Hindlimb muscle (tissue), 1 donor: ENCODE data around the gene KIF26B. TPM values are rescaled to one million over a fixed set of nuclear protein-coding genes. Genes with fewer than 3 reads are reported as not detected.

Source experiments
- DNase-seq: peaks from one replicate; pipeline ENCODE4 v3.0.0-alpha.2; 2013
- polyA plus RNA-seq: library from polyadenylated mRNA; unstranded; fragments of 120-200 nt; gene quantifications from one replicate; pipeline ENCODE4 v1.2.1, GENCODE V29; 2013; ENCODE audit not compliant: insufficient read length

The KIF26B gene
- polyA plus RNA-seq, 1 donor, result 0.99 TPM

DNA sequence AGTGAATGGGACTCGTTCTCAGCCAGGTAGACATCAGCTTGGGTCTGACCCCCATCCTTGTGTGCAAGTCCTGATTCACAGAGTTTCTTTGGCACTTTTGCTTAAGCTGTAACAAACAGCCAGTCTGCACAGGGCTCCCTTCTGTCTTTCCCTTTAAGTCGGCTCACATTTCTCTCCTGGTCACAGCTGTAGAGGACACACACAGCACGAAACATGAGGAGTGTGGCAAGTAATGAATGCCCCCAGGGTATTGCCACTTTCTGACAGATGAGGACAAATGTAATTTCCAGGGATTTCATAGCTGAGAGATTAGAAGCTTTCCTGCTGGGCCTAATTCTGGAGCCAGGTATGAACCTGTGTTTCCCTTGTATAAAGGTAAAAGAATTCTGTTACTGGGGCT, 423.5 kb downstream of the KIF26B start:
- DNase-seq, result no peak

DNA sequence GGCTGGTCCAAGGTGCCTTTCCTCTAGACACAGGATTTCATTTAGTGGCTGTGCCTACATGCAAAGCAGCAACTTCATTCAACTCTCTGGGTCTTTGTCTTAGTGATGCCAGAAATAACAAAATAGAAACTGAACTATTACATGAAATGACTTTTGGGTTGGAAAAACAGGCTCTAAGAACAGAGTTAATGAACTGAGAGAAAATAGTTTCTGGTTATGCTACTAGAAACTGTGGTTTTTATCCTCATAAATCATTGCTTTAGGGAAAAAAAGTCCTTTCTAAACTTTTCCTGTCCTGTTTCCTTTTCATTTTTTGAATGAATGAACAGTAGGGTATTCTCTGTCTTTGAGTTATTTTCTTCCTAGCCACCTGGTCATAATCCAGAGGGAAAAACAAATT, 424.0 kb downstream of the KIF26B start:
- no peak for DNase-seq

DNA sequence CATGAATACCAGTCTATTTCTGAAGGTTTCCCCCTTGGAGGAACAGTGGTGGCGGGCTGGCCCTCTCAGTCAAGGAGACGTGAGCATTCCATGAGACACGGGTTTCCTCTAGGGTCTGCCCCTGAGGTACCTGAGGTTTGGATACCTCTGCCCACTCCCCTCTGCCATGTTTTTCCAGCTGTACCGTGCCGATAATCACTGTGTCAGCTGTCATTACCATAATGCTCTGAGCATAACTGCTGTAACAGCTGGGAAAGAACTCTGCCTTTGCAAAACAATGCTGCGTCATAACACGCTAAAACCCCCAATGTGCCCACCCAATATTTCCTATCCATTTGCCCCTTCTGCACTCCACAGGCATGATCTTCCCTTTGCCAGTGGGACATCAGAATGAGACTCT, 425.1 kb downstream of the KIF26B start:
- DNase-seq, result no peak

DNA sequence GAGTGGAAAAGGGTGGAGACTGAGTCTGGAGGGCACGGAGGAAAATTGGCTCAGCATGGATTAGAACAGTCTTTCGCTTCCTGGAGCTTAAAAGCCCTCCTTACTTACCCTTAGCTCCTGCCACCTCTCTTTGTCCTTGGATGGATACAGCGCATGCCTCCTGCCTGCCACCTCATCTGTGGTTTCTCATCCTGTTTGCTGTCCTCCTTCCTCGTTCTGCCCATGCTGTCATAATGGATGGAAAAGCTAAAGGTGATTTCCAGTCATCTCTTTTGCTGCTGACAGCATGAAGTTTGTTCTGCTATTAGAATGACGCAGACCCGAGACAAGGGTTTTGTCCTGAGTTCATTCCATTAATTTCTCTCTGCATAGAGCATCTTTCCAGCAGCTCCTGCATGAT, 425.9 kb downstream of the KIF26B start:
- DNase-seq, result no peak

DNA sequence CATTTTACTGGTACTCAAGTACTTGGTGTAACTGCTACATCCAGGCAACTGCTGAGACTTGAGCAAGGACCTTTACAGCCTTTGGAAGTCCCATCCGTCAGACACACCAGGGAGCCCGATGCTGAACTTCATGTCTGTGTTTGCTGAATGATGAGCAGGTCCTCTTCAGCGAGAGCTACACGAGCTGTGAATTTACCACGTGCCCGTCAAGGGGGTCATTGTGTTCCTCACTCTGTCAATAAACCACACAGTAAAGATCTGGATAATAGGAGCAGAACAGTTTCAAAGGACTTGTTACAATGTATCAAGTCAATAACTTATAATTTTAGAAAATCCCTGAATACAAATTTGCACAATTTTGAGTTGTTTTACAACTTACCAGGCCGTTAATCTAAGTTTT, 427.2 kb downstream of the KIF26B start:
- no peak for DNase-seq

DNA sequence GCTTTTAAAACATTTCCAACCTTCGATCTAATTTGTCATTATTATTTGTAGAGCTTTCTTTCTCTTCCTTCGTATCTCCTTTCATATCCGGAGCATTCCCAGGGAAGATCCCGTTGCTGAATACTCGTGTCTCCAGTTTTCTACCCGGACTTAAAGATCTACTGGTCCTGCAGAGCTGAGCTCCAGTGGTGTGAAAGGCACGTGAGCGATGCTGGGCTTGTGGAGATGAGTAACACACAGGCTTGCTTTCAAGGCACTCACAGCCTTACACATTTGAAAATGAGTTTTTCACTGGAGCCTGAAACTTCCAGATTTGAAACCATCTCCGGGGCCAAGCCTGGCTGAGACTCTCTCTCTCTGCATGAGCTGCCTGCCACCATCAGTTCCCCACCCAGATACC, 428.3 kb downstream of the KIF26B start:
- no peak for DNase-seq

DNA sequence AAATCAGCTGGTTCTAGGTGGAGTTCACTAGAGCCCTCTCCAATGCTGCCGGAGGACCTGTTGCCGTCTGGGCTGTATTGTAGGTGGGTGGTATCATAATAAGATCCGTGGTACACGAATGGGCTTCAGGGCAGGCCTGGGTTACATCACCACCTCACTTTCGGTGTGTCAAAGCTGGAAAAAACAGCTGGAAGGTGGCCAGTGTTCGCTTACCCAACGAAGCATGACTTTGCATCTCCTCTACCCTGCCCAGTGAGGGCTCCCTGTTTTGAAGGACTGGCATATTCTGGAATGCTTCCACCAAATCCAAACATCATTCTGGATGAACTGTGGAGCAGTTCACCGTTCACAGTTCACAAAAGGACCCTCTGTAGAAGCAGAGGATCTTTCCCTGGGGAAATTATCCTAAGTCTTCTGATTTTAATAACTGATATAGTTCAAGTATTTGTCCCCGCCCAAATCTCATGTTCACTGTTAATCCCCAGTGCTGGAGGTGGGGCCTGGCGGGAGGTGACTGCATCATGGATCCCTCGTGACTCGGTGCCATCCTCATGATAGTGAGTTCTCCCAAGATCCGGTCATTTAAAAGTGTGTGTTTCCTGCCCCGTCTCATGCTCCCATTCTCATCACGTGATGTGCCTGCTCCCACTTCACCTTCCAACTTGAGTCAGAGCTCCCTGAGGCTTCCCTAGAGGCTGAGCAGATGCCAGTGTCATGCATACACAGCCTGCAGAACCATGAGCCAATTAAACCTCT, 429.0 kb downstream of the KIF26B start:
- DNase-seq, result no peak

DNA sequence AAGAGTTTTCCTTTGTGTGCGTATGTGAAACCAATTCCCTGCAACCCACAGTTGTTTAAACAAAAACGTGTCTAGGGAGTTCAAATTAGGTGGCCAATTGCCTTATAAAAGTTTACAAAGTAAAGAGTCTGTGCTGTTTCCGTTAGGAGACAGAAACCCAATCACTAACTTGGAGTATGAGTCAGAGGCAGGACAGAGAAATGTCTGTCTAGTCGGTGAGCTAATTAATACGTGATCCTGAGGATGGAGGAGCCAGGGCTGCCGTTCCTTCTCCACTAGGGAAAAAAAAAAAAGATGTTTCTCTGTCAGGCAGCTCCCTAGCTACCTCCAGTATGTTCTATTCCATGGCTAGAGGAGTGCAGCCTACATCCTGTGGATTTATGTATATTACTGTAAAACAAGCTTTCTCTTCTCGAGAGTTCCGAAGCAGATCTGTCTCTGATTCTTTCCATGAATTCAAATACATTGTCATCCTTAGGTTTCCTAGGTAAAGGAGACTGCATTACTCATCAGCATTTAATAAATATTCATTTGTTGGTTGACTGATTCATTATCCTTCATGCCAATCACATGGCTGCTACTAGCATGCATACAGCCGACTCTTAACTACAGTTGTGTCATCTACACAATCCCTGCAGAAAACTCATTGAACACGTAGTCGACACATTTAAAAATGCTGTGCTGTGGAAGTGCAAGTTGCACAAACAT, 430.6 kb downstream of the KIF26B start:
- no peak for DNase-seq

DNA sequence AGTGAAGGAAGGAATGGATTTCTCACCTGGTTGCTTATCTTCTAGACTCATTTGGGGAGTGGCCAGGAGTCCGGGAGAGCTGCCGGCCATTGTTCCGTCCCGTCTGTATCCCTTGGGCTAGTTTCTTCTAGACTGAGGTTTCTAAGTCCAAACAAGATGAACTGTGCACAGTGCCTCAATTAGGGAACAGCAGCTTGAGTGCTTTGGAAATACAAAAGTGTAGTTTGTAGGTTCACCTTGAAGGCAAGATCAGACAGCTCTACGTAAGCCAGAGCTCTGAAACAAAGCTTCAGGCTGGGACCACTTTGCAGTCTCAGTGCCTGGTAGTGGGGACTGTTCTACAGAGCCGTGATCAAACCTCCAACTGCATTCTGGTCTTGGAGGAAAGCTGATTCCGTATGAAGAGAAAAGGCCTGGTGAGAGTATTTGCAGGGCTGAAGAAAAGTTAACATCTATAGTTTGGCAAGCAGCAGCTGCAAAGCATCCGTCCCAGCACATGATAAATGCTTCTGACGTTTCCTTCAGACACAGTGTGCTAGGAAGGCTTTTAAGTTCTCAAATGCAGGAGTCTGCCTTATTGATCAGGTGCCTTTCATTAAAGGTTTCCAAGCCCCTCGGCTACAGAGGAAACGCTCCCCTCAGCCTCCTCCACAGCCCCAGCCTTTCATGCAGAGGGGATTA, 432.8 kb downstream of the KIF26B start:
- DNase-seq, result no peak

DNA sequence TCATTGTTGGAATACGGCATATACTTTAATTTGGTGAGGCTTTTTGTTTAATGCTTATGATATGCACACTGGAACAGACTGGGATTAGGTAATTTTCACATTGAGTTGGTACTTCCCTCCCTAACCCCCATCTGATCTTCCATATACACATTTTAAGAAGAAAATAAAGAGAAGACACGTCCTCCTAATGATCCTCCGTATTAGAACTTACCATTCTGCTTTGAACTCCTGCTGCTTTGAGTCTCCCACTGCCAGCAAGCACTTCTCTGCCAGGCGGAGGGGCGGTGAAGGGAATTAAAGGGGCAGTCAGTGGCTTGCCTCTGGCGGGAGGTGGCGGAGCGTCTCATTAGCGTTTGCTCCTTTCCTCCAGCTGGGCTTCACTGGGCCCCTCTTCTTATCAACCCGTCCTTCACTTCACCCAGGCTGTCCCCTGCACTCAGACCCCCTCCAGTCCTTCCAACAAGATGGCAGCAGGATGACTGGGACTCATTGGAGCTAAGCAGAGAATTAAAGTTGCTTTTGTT, 433.4 kb downstream of the KIF26B start:
- DNase-seq, result no peak

DNA sequence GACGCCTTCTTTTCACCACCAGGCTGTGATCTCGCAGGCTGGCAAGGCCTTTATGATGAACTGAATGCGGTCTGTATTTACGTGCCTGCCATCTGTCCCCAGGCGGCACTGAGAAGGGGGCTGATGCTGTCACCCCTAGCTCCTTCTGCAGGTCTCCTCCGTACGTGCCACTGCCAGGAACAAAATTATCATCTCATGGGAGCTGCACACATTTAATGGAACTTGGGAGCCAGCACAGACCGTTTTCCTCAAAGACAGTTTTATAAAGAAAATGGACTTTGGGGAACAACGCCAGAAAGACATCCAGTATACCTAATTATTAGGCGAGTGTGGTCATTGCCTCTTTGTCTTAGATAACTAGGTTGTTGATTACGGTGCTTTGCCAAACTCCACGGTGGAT, 434.5 kb downstream of the KIF26B start:
- DNase-seq, result no peak

DNA sequence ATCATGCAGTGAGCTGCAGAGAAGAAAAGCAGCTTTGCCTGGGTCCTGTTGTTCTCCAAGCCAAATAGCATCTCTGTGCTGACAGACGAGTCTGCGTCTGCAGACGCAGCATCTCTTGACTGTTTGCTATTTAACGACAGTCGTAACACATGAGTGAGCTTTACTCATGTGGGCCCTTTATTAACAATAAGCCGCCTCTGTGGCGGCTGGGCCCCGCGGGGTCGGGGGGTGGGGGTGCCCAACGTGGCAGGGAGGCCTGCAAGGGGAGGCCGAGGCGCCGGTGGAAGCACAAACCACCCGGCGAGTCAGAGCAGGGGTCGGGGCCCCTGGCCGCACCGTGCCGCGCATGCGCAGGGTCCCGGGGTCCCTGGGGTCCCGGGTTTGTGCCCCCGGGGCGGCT, 435.1 kb downstream of the KIF26B start:
- no peak for DNase-seq

DNA sequence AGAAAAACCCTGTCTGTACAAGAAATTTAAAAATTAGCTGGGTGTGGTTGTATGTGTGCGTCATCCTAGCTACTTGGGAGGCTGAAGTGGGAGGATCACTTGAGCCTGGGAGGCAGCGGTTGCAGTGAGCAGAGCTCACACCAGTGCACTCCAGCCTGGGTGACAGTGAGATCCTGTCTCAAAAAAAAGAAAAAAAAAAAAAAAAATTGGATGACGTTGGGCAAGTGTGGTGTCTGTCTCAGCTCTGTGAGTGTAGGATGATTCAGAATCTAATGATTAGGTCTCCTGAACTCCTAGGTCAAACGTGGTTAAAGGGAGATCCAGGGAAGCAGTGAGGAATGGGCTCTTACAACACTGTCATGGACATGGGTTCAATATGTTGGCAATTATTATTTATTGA, 435.9 kb downstream of the KIF26B start:
- no peak for DNase-seq

DNA sequence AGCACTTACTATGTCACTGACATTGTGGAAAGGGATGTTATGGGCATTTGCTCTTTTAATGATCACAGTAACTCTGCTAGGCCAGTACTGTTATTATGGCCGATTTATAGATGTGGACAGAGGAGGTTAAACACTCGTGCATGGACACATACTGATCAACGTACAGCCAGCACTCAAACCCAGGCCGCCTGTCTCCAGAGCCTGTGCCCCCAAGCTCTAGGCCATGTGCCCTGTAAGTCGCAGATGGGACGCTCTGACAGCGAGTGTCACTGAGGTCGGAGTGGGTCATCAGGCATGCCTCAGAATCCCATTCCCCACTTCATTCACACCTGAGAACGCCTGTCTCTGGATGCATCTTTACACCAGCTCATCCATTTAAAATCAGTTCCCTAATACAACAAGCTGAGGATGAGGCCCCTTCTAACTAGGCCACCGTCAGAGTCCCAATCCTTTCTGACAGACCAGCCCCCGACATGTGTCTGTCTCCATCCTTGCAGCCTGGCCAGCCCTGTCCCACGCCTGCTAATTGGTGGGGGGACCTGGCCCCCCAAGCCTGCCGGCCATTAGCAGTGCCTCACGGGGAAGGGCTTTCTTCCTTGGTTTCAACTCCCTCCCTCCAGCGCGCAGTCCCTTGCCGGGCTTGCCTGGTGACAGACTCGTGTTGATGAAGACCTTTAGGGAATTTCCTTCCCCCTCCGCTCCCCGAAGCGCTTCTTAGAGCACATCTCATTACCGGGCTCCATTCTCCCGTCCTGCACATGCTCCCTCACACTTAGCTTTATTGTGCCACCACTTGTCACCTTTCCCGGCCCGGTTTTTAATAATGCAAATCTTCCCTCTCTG, 436.8 kb downstream of the KIF26B start:
- no peak for DNase-seq

DNA sequence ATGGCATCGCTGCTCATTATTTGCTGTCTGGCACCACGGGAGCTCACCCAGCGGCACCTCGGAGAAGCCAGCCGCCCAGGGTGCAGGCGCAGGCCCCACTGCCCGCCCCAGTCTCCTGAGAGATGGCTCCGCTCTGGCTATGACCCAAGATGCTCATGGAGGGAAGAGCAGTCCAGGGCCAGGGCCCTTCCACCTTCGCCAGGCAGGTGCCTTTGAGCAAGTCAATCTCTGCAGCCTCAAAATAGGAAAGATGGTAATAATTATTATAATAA, 437.3 kb downstream of the KIF26B start:
- no peak for DNase-seq

DNA sequence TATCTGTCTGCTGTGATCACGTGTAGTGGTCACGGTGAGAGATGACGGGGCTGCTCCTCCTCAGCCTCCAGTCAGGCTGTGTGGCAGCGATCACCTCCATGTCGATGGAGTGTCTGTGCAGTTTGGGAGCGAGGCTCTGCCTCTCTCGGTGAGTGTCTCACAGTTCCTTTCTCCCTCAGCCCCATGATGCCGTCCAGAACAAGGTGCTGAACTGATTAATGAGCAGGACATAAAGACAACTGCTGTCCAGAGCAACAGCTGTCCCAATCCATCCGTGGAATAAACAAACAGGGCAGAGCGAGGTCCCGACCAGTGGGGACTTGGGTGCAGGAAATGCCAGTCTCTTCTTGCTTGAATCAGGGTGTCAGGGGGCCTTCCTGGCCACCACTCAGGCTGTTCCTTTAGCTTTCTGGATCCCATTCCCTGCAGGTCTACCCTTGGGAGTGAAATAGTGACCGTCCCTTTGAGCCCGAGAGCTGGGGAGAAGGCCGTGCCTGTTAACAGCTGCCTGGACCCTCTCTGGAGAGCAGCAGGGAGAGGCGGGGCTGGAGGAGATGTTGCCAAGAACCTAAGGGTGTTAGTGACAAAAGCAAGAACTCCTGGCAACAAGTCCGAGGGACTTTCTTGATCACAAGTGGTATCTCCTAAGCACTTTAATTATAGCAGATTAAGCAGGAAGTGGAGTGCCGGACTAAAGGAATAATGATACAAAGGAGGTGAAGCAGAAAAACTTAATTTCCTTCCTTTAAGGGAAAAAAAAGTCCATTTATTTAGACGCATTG, 443.9 kb downstream of the KIF26B start:
- no peak for DNase-seq

DNA sequence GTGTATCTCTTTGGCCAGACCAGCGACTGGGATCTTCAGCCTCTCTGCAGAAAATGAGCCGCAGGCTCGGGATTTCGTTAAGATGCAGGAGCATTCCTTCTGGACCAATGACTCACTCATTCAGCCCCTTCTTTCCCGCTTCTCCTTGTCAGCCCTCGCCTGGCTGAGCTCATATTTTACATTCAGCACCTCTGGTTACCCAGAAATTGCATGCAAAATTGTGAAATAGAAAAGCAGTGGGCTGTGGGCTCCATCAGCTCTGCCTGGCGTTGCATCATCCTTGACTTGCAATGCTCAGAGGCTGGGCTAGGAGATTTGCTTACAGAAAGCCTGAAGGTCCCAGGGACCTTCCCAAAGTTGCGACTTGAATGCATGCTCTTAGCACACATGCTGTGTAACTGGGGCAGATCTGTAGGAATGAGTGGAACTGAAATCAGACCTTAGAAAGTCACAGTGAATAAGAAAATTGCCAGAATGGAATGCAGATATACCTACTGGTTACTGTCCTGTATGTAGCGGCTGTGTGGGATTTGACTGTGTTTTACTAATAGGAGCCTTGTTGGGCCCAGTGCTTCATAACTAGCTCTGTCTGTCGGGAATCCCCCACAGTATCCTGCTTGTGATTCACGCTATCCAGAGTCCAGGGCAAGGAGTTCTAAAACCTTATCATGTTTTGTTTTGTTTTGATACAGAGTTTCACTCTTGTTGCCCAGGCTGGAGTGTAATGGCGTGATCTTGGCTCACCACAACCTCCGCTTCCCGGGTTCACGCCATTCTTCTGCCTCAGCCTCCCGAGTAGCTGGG, 444.8 kb downstream of the KIF26B start:
- DNase-seq, result no peak

DNA sequence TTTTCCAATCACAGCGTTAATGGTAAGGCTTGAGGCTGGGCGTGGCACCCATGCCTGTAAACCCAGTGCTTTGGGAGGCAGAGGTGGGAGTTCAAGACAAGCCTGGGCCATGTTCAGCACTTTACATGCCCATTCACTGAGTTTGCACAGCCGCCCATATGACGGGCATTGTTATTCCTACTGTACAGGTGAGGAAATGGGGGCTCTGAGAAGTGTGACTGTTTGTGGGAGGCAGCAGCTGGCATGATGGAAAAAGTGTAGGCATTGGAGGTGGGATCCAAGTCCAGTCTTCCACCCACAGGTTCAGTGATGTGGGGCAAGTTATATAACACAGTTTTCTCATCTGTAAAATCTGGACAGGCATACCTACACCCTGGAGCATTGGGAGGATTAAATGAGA, 445.9 kb downstream of the KIF26B start:
- DNase-seq, result no peak

DNA sequence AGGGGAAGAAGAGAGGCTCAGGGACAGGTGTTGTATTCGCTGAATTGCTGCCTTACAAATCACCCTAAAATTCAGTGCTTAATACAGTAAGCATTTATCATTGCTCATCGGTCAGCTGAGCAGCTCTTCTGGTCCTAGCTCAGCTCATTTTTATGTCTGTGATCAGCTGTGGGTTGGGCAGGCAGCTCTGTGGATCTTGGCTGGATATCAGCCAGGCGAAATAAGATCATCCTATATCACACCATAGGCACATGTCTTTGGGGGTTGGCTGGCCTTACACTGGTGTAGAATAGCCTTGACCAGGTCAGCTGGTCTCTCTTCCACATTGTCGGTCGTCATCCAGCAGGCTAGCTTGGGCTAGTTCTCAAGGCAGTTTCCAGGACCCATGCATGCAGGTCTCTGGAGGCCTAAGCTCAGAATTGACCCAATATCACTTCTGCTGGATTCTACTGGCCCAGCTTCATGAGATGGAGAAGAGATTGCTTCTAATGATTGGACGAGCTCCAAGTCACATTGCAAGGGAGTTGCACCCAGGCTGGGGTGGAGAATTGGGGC, 448.6 kb downstream of the KIF26B start:
- DNase-seq, result no peak

DNA sequence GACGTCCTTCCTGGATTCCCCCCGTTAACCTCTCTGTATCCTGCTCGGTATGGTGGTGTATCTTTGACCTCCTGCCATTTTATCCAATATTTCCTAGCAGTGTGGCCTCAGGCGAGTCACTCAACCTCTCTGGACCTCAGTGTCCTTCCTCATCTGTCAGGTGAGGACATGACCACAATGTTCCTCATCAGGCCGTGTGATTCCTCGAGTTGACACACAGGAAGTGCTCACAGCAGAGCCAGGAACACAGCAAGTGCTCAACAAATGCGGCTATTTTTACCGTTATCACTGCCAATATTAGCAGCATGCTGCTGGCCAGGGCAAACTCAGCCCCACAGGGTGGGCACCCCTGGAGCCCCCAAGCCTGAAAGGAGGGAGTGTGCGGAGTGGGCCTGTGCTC, 450.2 kb downstream of the KIF26B start:
- no peak for DNase-seq
